HG03135 (cell line): Measurements from ENCODE around the gene CHD9.
A peak's percentile ranks its signal among the peaks of the same experiment; 100 is the strongest.

ENCODE experiments used
- ATAC-seq: cut with Tn5 transposase; IDR thresholded peaks from one replicate; pipeline ENCODE4 v1.9.1; 2021; ENCODE audit warnings: mild to moderate bottlenecking, moderate library complexity; ENCODE audit not compliant: unreplicated experiment

Gene CHD9

GRCh38 chr16:53091466-53092211 is 36.8 kb downstream of the CHD9 start:
- peak; percentile 35 for ATAC-seq

GRCh38 chr16:53092284-53092683 is 37.5 kb downstream of the CHD9 start:
- ATAC-seq = no peak

GRCh38 chr16:53093162-53093744 is 38.5 kb downstream of the CHD9 start:
- ATAC-seq = no peak

GRCh38 chr16:53094013-53094630 is 39.3 kb downstream of the CHD9 start:
- peak; percentile 43 for ATAC-seq

- no peak for ATAC-seq
Observed at GRCh38 chr16:53097190-53097589, 42.4 kb downstream of the CHD9 start.

GRCh38 chr16:53098526-53099317 is 43.9 kb downstream of the CHD9 start:
- ATAC-seq = peak; percentile 61

GRCh38 chr16:53099318-53100130 is 44.7 kb downstream of the CHD9 start:
- ATAC-seq = peak; percentile 62

- no peak for ATAC-seq
Observed at GRCh38 chr16:53100131-53100748, 45.4 kb downstream of the CHD9 start.

- no peak for ATAC-seq
Observed at GRCh38 chr16:53100889-53101288, 46.1 kb downstream of the CHD9 start.

- ATAC-seq = no peak
Observed at GRCh38 chr16:53103811-53104210, 49.0 kb downstream of the CHD9 start.

GRCh38 chr16:53105565-53105964 is 50.8 kb downstream of the CHD9 start:
- no peak for ATAC-seq

- no peak for ATAC-seq
Observed at GRCh38 chr16:53111078-53111791, 56.4 kb downstream of the CHD9 start.

GRCh38 chr16:53112015-53112414 is 57.2 kb downstream of the CHD9 start:
- ATAC-seq = no peak

GRCh38 chr16:53115047-53115446 is 60.3 kb downstream of the CHD9 start:
- no peak for ATAC-seq

- ATAC-seq = no peak
Observed at GRCh38 chr16:53115773-53116172, 61.0 kb downstream of the CHD9 start.

- ATAC-seq = no peak
Observed at GRCh38 chr16:53121043-53121620, 66.3 kb downstream of the CHD9 start.

- ATAC-seq = no peak
Observed at GRCh38 chr16:53121661-53122060, 66.9 kb downstream of the CHD9 start.

GRCh38 chr16:53123747-53124146 is 69.0 kb downstream of the CHD9 start:
- no peak for ATAC-seq

- no peak for ATAC-seq
Observed at GRCh38 chr16:53126390-53126789, 71.6 kb downstream of the CHD9 start.
